HG02678 (cell line): ENCODE results near the gene CD59.
"Not testable (repeated sequence)": the region's sequence is repeated elsewhere in the genome, so short reads cannot be mapped to it uniquely, and the experiment has no call there.

ENCODE experiments used
- ATAC-seq: cut with Tn5 transposase; IDR thresholded peaks from one replicate; pipeline ENCODE4 v1.9.1; 2021; ENCODE audit warnings: mild to moderate bottlenecking, moderate library complexity; ENCODE audit not compliant: unreplicated experiment

The CD59 gene

DNA sequence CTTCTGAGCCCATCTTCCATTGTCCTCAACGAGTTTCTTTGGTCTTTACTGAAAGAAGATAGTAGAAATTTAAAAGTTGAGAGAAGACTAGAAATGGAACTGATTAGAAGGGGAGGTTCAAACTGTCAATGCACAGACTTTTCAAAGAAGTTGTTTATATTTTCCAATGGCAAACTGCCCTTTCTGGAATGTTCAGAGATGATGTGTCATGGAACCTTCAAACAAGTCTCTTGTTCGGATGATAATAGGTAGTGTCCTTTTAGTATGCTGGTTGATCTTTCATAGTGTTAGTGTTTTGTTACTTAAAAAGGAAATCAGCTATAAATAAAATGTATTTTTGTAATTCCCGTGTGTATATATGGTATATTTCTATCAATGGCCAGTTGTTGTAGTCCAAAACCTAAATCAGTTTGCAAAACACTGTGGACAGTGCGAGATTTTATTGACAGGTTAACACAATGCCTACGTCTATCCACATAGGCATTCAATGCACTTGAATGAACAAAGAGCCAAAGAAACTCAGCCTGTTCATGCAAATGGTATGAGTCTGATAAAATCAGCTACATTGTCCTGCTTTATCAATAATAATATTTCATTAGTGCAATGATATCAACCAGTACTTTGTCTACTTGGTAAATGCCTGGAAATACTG, 66.5 kb downstream of the CD59 start:
- no peak for ATAC-seq

DNA sequence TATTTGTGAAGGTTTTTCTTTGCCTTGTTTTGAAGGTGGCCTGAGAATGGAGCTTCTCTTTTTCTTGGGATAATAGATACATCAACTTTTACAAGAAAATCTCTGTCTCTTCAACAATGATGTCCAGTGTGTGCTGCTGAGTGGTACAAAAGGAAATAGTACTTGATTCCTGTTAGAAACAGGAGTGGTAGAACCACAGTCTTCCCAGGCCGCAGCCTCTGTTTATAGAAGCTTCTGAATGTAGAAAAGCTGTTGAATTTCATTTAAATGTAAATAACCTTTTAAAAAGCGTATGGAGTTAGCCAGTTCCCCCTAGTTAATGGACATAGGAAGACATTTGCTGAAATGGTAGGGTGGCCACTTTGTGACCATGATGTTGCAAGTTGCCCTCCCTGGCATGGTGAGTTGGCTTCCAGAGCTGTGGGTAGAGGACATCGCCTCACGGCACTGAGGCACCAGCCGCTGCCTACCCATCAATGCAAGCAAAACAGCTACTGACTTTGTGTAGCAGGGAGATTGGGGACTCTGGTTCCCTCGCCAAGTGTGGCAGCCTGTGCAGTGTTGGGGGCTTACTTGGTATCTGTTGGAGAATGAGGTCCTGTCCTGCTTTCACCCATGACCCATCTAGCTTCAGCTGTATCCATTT, 67.1 kb downstream of the CD59 start:
- ATAC-seq = no peak

DNA sequence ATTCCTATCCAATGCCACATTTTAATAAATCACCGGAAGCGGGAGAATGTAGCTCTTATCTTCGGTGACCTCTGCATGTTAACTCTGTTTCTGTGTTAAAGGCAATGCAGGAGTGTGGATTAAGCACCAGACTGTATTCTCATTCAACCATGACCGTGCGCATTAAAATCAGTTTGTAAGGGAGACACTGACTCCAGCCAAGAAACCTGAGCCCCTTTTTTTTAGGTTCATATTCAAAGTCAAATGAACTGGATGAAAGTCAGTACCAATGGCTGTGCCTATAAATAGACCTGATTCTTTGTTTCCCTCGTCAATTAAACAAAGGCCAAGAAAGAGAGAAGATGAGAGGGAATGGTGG, 67.8 kb downstream of the CD59 start:
- no peak for ATAC-seq

DNA sequence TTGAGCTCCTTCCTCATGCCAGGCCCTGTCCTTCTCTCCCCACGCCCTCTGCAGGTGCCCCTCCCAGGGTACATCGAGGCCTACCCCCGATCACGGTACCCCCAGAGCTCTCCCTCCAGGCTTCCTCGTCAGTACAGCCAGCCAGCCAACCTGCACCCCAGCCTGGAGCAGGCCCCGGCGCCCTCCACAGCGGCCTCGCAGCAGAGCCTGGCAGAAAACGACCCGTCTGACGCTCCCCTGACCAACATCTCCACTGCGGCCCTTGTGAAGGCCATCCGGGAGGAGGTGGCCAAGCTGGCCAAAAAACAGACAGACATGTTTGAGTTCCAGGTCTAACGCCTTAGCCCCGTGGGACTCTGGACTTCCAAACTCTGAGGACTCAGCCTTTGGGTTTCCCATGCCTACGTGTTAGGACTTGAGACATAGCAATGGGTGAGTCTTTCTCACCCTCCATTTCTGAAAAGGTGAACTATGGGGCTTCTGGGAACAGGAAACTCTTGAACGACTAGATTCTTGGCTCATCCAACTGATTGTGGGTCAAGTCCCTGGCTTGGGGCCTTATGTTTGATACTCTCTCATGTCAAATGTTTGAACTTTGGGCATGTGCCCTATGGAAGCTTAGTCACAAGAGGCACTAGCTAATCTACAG, 68.3 kb downstream of the CD59 start:
- no peak for ATAC-seq

DNA sequence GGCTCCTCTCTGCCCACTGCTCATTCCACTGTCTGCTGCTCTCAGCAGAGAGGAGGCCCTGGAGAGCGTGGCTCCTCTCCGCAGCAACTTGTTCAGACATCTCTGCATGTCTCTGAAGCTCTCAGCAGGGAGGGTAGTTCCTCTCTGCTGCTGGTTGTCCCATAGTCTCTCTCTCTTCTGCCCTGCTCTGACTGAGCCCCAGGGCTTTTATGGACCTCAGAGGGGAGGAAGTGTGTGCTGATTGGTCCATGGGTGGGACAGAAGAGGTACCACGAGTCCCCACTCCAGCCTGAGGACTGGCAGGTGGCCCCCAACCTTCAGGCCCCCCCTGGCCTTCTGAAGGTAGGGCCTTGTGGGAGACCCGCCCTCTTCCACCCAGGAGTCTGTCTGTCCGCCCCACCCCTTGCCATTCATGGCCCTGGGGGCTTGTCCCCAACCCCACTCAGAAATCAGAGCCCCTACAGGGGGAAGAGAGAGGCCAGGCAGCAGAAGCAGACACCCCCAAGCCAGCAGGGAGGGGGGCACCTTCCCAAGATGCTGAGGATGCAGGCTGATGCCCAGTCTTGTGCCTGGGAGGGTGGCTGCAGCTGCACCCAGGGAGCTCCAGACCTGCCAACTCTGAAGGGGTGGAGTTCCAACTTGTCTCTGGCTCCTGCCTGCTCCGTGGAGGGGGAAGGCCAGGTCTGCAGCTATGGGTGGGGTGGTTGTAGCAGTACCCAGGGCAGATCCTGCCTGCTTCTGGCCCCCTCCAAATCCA, 70.7 kb downstream of the CD59 start:
- ATAC-seq = no peak

DNA sequence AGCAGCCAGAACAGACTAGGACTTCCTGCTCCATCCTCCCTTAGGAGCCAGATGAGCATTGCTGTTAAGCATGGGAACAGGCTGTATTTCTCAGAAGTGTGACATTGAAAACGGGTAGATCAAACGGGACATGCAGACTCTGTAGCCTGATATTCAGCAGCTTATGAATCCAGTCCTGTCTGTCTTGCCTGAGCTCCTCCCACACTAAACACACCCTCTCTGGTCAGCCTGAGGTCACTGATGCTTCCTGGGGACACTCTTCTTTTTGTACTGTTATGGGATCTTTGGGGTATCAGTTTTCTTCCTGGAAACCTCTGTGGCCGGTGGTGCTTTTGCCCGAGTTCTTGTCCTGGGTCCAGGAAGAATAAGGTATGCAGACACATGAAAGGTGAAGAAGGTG, 71.4 kb downstream of the CD59 start:
- no peak for ATAC-seq

DNA sequence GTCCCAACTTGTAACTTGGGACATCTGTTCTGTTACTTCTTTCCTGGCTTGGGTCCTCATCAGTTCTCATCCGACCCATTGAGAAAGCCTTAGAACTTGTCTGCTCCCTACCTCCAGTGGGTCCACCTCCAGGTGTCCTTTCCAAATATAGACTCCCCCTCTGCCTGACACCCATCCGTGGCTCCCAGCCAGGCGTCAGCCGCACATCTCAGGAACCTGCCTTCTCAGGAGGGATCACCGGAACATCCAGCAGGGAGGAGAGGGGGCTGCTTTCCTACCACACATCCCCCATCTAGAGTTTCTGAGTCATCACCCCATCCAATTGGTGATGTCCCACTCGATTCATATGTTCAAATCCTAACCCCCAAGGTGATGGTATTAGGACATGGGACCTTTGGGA, 72.1 kb downstream of the CD59 start:
- no peak for ATAC-seq

DNA sequence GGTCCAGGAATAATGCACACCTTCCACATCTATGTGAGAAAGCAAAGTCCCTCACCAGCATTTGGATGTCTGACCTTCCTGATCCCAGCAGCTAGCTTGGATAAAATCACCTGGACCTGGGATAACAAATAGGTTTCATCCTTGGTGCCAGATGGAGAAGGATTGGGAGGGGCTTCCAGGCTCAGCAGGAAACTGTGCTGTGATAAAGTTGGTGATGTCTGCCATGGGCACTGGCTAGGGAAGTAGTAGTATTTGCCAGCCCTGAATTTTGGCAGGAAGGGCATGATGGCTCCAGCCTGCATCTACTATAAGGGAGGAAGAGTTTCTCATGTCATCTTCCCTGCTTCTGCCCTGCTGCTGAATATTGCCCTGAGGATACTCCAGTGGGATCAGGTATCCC, 73.1 kb downstream of the CD59 start:
- ATAC-seq = no peak

DNA sequence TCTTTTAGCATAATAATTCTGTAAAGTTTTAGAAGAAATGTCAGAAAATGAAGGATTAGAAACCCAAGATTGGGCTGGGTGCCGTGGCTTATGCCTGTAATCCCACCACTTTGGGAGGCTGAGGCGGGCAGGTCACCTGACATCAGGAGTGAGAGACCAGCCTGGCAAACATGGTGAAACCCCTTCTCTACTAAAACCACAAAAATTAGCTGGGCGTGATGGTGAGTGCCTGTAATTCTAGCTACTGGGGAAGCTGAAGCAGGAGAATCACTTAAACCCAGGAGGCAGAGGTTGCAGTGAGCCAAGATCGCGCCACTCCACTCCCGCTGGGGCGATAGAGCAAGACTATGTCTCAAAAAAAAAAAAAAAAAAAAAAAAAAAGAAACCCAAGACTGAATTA, 74.7 kb downstream of the CD59 start:
- not testable (repeated sequence) for ATAC-seq

DNA sequence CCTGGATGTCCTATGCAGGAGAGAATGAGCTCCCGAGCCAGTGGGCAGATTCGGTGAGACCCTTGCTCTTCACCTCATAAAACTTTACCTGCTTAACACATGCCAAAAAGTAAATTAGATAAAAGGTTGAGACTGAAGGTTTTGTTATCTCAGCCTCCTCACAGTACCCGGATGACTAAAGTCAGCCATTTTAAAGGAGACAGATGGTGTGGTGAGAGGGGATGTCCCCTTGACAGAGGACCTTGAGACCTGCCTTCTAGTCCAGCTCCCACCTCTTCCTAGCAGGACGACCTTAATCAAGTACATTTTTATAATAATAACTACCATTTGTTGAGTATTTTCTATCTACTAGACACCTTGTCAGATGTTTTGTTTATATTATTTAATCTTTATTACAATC, 75.3 kb downstream of the CD59 start:
- no peak for ATAC-seq

DNA sequence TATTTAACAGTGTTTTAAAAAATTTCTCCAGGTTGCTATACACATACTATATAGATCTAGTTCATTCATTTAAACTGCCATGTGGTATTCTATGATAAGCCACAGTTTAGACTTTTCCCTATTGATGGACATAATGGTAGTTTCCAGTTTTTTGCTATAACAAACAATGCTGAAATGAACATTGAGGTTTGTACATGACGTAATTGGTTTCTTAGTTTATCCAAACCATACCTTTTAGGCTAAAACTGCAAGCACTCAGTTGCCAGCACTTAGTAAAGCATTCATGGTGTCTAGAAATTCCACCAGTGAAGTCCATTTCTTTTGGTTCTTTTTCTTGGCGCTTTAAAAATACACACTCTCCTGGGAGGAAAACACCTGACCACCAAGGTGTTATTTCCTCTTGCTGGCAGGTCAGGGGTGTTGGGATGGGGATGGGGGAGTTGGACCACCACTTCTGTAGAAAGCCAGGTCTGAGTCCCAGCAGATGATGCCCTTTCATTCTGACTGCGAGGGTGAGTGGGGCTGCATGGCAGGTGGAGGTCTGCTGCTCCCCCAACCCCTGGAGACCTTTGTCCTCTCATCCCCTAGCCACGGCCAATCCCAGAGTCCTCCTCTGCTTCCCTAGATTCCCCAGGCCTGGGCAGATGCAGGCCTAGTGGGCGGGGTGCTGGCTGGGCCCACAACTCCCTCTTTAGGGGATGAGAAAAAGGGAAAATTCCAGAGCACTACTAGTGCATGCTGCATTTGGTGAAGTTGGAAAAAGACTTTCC, 76.7 kb downstream of the CD59 start:
- ATAC-seq = no peak

DNA sequence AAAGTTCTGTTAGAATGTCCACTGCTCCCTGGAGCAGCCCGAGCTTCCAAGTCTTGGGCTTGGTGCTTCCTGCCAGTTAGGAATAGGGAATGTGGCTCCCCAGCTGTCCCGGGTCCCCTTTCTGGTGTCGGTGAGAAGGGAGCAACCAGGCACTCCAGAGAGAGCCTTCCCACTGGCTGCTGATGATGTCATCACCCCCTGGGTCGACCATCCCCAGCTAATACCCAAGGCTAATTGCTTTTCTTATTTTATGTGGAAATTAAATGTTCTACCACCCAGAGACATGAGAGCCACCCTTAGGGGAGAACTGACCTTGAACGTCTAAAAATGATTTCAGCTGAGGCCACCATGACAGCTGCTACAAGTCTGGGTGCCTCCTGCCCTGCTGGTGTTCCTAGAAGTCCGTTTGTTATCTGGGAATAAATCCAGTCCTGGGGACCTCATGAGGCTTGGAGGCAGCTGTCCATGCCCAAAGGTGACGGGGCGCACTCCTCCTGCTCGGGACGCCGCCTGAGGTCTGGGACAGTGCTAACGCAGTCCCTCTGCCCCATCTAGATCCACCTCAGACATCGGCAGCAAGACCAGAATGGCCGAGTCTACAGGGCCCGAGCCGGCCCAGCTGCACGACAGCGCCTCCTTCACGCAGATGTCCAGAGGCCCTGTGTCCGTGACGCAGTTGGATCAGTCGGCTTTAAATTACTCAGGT, 77.9 kb downstream of the CD59 start:
- no peak for ATAC-seq

DNA sequence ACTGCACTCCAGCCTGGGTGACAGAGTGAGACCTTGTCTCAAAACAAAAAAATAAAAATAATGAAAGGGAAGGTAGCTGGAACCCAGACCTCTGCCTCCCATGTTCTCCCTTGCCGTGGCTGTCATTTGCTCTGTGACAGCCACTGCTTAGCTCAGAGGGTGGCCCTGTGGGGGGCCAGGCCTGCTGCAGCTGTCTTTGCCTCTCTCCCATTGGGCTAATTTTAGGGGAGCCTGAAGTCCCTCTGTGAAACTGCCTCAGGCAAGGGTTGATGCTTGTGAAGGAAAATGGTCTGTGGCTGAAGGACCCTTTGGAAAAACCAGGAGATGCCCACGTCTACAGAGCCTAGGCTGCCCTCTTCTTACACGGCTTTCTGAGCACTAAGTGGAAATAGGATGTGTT, 78.5 kb downstream of the CD59 start:
- ATAC-seq = no peak

DNA sequence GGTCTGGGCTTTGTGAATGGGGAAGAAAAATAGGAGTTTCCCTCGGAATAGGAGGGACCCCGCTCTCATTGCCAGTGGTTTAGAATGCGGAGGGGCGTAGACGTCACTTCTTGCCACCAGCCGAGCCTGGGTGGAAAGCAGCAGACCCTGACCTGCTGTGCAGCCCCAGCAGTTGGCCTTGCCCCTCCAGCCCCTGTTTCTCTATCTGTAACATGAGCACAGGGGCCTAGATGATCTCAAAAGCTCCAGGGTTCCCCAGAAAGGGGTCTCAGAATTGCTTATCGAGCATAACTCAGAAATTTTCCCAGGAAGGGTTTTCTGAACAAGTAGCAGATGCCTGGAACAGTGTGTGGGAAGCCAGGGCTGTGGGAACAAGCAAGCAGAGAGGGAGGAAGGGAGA, 79.5 kb downstream of the CD59 start:
- ATAC-seq = no peak

DNA sequence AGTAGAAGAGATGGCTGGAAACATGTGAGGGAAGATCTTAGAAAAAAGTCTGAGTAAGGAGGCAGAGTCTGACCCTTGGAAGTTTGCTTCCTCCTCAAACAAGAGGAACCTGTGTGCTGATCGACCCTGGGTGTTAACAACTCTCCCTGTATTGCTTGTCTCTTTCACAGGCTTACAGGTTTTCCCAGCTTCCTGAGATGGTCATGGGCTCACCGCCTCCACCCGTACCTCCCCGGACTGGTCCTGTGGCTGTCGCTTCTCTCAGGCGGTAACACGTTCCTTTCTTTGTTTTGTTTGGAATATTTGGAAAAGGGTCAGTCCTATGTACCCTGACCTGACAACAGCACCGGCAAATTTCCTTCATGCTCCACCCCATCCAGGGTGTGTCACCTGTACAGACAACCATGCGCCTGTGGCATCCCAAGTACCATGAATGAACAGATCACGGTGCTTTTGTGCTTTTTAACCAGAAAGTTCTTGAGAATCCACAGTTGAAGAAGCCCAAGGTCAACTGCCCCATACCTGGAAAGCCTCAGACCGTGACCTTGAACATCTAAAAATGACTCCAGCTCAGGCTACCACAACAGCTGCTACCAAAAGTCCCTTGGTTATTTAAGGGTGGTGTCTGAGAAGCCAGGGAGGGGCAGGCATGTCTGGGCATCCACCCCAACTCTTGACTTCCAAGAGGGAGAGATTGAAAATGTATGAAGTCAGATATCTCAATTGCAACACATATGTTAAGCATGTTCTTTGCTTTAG, 80.2 kb downstream of the CD59 start:
- peak; percentile 60 for ATAC-seq

DNA sequence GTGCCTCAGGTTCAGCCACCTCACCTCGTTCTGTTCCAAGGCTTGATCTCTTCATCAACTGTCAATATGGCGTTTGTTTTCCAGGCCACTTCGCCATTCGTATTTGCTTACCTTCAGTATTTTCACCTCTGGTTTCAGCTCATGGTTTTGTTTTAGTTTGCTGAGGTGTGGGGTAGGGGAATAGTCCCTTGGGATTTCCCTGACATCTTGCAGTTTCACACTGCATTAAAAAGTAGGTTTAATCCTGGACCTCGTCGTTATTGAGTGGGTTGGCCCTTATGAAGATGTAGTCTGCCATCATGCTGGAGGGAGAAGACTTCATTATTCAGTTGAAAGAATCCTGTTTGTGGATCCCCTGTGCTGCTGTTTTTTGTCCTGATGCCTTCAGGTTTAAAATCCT, 81.6 kb downstream of the CD59 start:
- ATAC-seq = no peak
